HG02798 (cell line): ENCODE measurements around the gene TMED6.
"Not testable (repeated sequence)": the region's sequence is repeated elsewhere in the genome, so short reads cannot be mapped to it uniquely, and the experiment has no call there.

ENCODE experiments used
- ATAC-seq: cut with Tn5 transposase; IDR thresholded peaks from one replicate; pipeline ENCODE4 v1.9.1; 2021; ENCODE audit warnings: mild to moderate bottlenecking; ENCODE audit not compliant: unreplicated experiment, poor library complexity

Gene TMED6

GRCh38 chr16:69307856-69308255 lies 43.7 kb downstream of the TMED6 start:
- ATAC-seq, result no peak

GRCh38 chr16:69307091-69307490 lies 44.5 kb downstream of the TMED6 start:
- no peak for ATAC-seq

- ATAC-seq, result no peak
Observed at GRCh38 chr16:69306031-69306430, 45.6 kb downstream of the TMED6 start.

- ATAC-seq, result no peak
Observed at GRCh38 chr16:69302301-69302700, 49.3 kb downstream of the TMED6 start.

- no peak for ATAC-seq
Observed at GRCh38 chr16:69301861-69302260, 49.7 kb downstream of the TMED6 start.

GRCh38 chr16:69301187-69301586 lies 50.4 kb downstream of the TMED6 start:
- no peak for ATAC-seq

- ATAC-seq, result no peak
Observed at GRCh38 chr16:69298261-69298660, 53.3 kb downstream of the TMED6 start.

- ATAC-seq, result not testable (repeated sequence)
Observed at GRCh38 chr16:69296771-69297170, 54.8 kb downstream of the TMED6 start.

- ATAC-seq, result no peak
Observed at GRCh38 chr16:69294051-69294450, 57.5 kb downstream of the TMED6 start.

GRCh38 chr16:69293401-69293800 lies 58.2 kb downstream of the TMED6 start:
- ATAC-seq, result no peak
